Activated CD4-positive, alpha-beta T cell treated with anti-CD3 and anti-CD28 coated beads, Interleukin-2, amount 50 U/mL, for 24 hours (primary cell): ENCODE results near the gene CENPS.
A peak's percentile ranks its signal among the peaks of the same experiment; 100 is the strongest.
"Not testable (repeated sequence)": the region's sequence is repeated elsewhere in the genome, so short reads cannot be mapped to it uniquely, and the experiment has no call there.

ENCODE experiments used
- DNase-seq, 2 donors: peaks; one replicate each; pipeline ENCODE4 v3.0.0-alpha.2; 2020; ENCODE audit warnings: low read depth in 1 of 2, low spot score in 1 of 2

CENPS gene

GRCh38 chr1:10450156-10450814 is 20.1 kb downstream of the CENPS start:
- no peak for DNase-seq

DNA sequence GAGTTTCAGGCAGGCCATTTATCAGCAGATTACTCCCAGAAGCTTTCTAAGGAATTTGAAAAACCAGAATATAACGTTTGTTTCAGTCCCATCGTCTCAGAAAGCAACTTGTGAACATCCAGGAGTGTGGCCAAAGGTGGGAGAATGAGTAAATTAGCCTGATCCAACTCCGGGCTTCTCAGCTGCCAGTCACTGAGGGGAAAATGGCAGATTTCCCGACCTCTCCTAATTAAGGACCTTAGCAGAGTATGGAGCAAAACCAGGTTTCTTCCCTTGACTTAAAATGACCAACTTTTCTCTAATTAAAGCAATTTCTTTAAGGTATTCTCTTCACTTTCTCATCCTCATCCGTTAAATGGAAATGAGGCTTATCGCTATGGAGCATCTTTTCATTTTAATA is 20.6 kb downstream of the CENPS start:
- no peak for DNase-seq

- no peak for DNase-seq
Observed at GRCh38 chr1:10451287-10451686, 21.1 kb downstream of the CENPS start.

- no peak for DNase-seq
Observed at GRCh38 chr1:10456048-10456447, 25.8 kb downstream of the CENPS start.

- no peak for DNase-seq
Observed at GRCh38 chr1:10456661-10457060, 26.4 kb downstream of the CENPS start.

GRCh38 chr1:10457462-10457861 is 27.2 kb downstream of the CENPS start:
- not testable (repeated sequence) for DNase-seq

DNA sequence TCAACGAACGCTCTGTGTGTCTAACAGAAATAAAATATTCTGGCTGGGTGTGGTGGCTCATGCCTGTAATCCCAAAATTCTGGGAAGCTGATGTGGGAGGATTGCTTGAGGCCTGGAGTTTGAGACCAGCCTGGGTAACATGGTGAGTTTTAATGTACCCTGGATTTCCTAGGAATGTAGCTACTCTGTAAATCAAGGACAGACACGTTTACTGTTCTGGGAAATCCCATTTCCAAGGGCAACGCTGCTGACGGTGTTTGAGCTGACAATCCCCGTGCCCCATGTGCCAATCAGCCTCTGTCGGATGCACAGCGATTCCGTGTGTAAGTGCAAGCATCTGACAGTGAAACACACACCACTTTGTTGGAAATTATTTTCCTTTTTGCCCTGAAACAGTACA is 27.6 kb downstream of the CENPS start:
- DNase-seq, result no peak

GRCh38 chr1:10459184-10459583 is 29.0 kb downstream of the CENPS start:
- DNase-seq, result no peak

- no peak for DNase-seq
Observed at GRCh38 chr1:10467078-10467477, 36.8 kb downstream of the CENPS start.

DNA sequence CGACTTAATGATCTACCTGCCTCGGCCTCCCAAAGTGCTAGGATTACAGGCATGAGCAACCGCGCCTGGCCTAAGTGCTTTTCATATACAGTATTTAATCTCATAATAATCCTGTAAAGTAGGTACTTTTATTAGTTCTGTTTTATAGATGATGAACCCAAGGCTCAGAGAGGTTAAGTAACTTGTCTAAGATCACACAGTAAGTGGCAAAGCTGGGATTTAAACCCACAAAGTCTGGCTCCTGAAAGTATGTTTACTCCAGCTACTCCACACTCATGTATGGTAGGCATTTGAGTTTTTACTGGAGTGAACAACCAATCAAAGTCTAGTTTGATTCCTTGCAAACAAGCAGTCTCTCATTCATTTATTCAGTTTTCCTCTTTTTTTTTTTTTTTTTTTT is 39.8 kb downstream of the CENPS start:
- no peak for DNase-seq

GRCh38 chr1:10471411-10472219 is 41.4 kb downstream of the CENPS start:
- DNase-seq, result no peak

- DNase-seq, result peak; percentile 79 to 91
Observed at GRCh38 chr1:10472220-10473144, 42.2 kb downstream of the CENPS start, which contains the start of gene DFFA. DFFA (minus strand) TSS chr1:10472529; CDS start chr1:10472458, 71 bp downstream.

GRCh38 chr1:10473145-10473765 is 43.0 kb downstream of the CENPS start:
- DNase-seq, result no peak

DNA sequence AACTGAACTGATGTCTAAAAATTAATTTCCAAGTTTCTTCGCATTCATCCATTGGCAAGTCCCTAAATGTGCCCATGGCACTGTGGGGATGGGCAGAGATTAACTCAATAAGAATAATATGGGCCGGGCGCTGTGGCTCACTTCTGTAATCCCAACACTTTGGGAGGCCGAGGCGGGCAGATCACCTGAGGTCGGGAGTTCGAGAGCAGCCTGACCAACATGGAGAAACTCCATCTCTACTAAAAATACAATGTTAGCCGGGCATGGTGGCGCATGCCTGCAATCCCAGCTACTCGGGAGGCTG is 44.0 kb downstream of the CENPS start:
- DNase-seq, result not testable (repeated sequence)

DNA sequence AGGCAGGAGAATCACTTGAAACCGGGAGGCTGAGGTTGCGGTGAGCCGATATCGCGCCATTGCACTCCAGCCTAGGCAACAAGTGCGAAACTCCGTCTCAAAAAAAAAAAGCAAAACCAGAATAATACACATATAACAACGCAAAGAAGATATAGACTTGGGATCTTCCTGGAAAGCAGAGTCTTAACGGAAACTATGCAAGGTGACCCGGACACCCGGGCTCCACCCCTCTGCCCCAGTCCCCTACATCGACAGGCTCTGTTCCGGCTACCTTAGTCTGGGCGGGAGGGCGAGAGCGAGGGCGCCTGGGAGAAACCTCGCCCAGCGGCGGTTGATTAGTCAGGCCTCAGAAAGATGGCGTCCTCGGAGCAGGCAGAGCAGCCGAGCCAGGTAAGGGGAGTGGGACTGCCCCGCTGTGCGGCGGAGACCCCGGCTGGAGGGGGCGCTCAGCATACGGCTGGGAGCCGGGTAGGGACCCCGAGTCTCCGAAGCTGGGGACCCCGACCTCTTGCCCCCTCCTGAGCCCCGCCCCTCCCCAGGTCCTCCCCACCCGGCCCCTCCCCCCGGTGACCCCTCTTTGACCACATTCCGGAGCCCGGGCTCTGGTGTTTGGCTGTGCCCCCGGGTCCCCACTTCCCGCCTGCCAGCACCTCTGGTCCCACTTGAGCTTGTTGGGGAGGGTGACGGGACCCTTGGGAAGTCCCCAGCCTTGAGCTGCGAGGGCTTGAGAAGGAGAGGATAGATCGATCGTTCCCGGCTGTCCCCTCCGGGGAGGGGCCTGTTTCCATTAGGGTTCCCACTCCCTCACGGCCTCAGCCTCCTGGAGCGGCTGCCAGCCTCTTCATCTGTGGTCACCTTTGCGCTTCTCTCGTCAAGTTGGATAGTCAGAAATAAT is 44.6 kb downstream of the CENPS start, which contains the start of gene PEX14:
TSS of gene PEX14 (plus strand) at position 338 of the 895 bp plus-strand sequence. CDS start at position 355, 17 bp downstream.
- DNase-seq, result peak; percentile 69 to 85

- no peak for DNase-seq
Observed at GRCh38 chr1:10475510-10475909, 45.3 kb downstream of the CENPS start.

- DNase-seq, result no peak
Observed at GRCh38 chr1:10479296-10479695, 49.1 kb downstream of the CENPS start.

GRCh38 chr1:10480614-10481013 is 50.4 kb downstream of the CENPS start:
- no peak for DNase-seq

GRCh38 chr1:10484521-10484920 is 54.3 kb downstream of the CENPS start:
- DNase-seq, result no peak
